Natural killer cell (primary cell): ENCODE data around the gene GNB2. TPM values are rescaled to one million over a fixed set of nuclear protein-coding genes. Genes with fewer than 3 reads are reported as not detected.
"Not testable (repeated sequence)": the region's sequence is repeated elsewhere in the genome, so short reads cannot be mapped to it uniquely, and the experiment has no call there.

Experiments
- ATAC-seq, 3 donors: fragments of 150-1000 bp in 2 of 3; fragments of 200-7000 bp in 1 of 3; cut with Tn5 transposase; 1 replicate in 1 of 3; 2 replicates in 2 of 3; pipeline ENCODE4 v1.10.0; 2021; ENCODE audit warnings: mild to moderate bottlenecking in 2 of 3, moderate library complexity in 2 of 3
- DNase-seq, 2 donors: peaks; one replicate each; pipeline versions ENCODE4 v3.0.0 to v3.0.0-alpha.2; 2013 to 2021; ENCODE audit warnings: mixed read lengths in 1 of 2
- H3K27ac ChIP-seq: one replicate; pipeline ENCODE4 v1.5.1; 2013; ENCODE audit warnings: mild to moderate bottlenecking, low read length
- H3K27me3 ChIP-seq: one replicate; pipeline ENCODE4 v1.6.1; 2013; ENCODE audit warnings: low read length; ENCODE audit not compliant: control insufficient read depth, insufficient read depth
- H3K36me3 ChIP-seq: one replicate; pipeline ENCODE4 v1.6.1; 2013; ENCODE audit warnings: low read length; ENCODE audit not compliant: control insufficient read depth, insufficient read depth
- H3K4me1 ChIP-seq: one replicate; pipeline ENCODE4 v1.6.1; 2013; ENCODE audit warnings: low read length; ENCODE audit not compliant: control insufficient read depth, insufficient read depth
- H3K4me3 ChIP-seq: one replicate; pipeline ENCODE4 v1.5.1; 2013; ENCODE audit warnings: low read length
- H3K9me3 ChIP-seq: one replicate; pipeline ENCODE4 v1.6.1; 2013; ENCODE audit warnings: low read length; ENCODE audit not compliant: control insufficient read depth, insufficient read depth
- H3K27ac Mint-ChIP-seq, 2 donors: one replicate each; pipeline ENCODE4 v1.8.0; 2022; ENCODE audit warnings: mild to moderate bottlenecking in 2 of 2, mixed read lengths in 2 of 2, moderate library complexity in 1 of 2
- H3K27me3 Mint-ChIP-seq, 2 donors: one replicate each; pipeline ENCODE4 v1.8.0; 2022; ENCODE audit warnings: low read depth in 2 of 2, mixed read lengths in 2 of 2
- H3K36me3 Mint-ChIP-seq: one replicate; pipeline ENCODE4 v1.8.0; 2022; ENCODE audit warnings: mixed read lengths
- H3K4me1 Mint-ChIP-seq, 2 donors: one replicate each; pipeline ENCODE4 v1.8.0; 2022; ENCODE audit warnings: mixed read lengths in 2 of 2
- H3K4me3 Mint-ChIP-seq: one replicate; pipeline ENCODE4 v1.8.0; 2022; ENCODE audit warnings: mild to moderate bottlenecking, moderate library complexity, mixed read lengths
- H3K9me3 Mint-ChIP-seq, 2 donors: one replicate each; pipeline ENCODE4 v1.8.0; 2022; ENCODE audit warnings: mixed read lengths in 2 of 2
- CTCF ChIP-seq: fragments of 200-600 bp; IDR thresholded peaks from one replicate; pipeline ENCODE4 v1.8.0; 2022; ENCODE audit warnings: antibody characterized with exemption
- WGBS: methylation state at CpG from one replicate; pipeline ENCODE4 v1.1.7; 2013; ENCODE audit warnings: missing lambda C conversion rate; ENCODE audit not compliant: insufficient coverage; 5-methylcytosine and 5-hydroxymethylcytosine counted together
- intact Hi-C: fragments of 100-400 bp; cut with micrococcal nuclease; formaldehyde crosslinking; loops from one replicate; pipeline ENCODE4 v1.14.2; 2022
- total RNA-seq, 4 donors: library from RNA; stranded (reverse); fragments of 120-200 nt in 1 of 4; gene quantifications; one replicate each; pipeline versions ENCODE4 v1.2.3 to v1.2.4, GENCODE V29; 2013 to 2022

The GNB2 gene
- total RNA-seq, 3 donors from 2014 or later (not counting 1 experiment from before 2014, with no cell fraction given): 194 to 227 (median 212) TPM

- WGBS: under 1% methylated on average over 86 of the region's 102 CpGs
- Histone ChIP-seq H3K27ac (peak within 1 kb of the TSS; percentile 63), H3K4me1 (peaks cover 39% of the 10 kb centered on the region), H3K9me3 (no peaks in the 10 kb centered on the region), H3K36me3 (no peaks in the 10 kb centered on the region), H3K4me3 (peak within 1 kb of the TSS; percentile 52), H3K27me3 (no peaks in the 10 kb centered on the region)
- intact Hi-C loops: loop anchor here (5.0 to 10.0 kb wide), 3 partner anchors 62 to 219 kb away; partner anchors contain the start of genes PCOLCE and TSC22D4
- ATAC-seq: peak; percentile 72 to 82 (median 81)
- Mint-ChIP-seq H3K9me3 (no peaks in the 10 kb centered on the region), H3K36me3 (no peaks in the 10 kb centered on the region), H3K27me3 (no peaks in the 10 kb centered on the region), H3K4me3 (peak within 1 kb of the TSS; percentile 96), H3K27ac (peak within 1 kb of the TSS; percentile 84 to 94), H3K4me1 (peaks cover 20 to 23% of the 10 kb centered on the region in 2 donors)
- no peak for TF ChIP-seq CTCF
- peak; percentile 73 to 86 for DNase-seq
These were observed 20.7 kb downstream of the GNB2 start, which contains the start of gene GIGYF1 for GRCh38 chr7:100694098-100694745. TSS of gene GIGYF1 (minus strand) at chr7:100694250. CDS start at chr7:100688238, 6,012 bp downstream.

GRCh38 chr7:100696123-100696521, 22.6 kb downstream of the GNB2 start:
- peak overlapping the region; percentile 80 for H3K4me3 Mint-ChIP-seq
- no peak overlapping the region for H3K27ac Mint-ChIP-seq
- peaks cover 20% of the 10 kb centered on the region in 2 donors for H3K4me1 Mint-ChIP-seq
- peaks cover 0 to 1% of the 10 kb centered on the region in 2 donors for H3K27me3 Mint-ChIP-seq
- H3K4me3 ChIP-seq: no peak overlapping the region
- peaks cover 32% of the 10 kb centered on the region for H3K4me1 ChIP-seq
- no peak for TF ChIP-seq CTCF
- no peaks in the 10 kb centered on the region for H3K36me3 Mint-ChIP-seq
- intact Hi-C loops: loop anchor here (10.0 kb wide), 1 partner anchor 221 kb away; the partner anchor contains the start of gene TSC22D4
- H3K9me3 ChIP-seq: no peaks in the 10 kb centered on the region
- no peaks in the 10 kb centered on the region for H3K9me3 Mint-ChIP-seq
- DNase-seq (no peak), ATAC-seq (no peak)
- no peaks in the 10 kb centered on the region for H3K27me3 ChIP-seq
- WGBS: 87% methylated on average over 5 of the region's 6 CpGs
- H3K27ac ChIP-seq: no peak overlapping the region
- no peaks in the 10 kb centered on the region for H3K36me3 ChIP-seq

GRCh38 chr7:100699018-100699417, 25.5 kb downstream of the GNB2 start:
- ATAC-seq (no peak), DNase-seq (no peak)
- Mint-ChIP-seq H3K27ac (no peak overlapping the region), H3K9me3 (no peaks in the 10 kb centered on the region), H3K4me3 (no peak overlapping the region), H3K36me3 (no peaks in the 10 kb centered on the region), H3K27me3 (peaks cover 0 to 5% of the 10 kb centered on the region in 2 donors), H3K4me1 (no peaks in the 10 kb centered on the region)
- WGBS: 89% methylated on average over 5 of the region's 6 CpGs
- H3K9me3 ChIP-seq: no peaks in the 10 kb centered on the region
- TF ChIP-seq CTCF: no peak
- peaks cover 9% of the 10 kb centered on the region for H3K4me1 ChIP-seq
- no peak overlapping the region for H3K4me3 ChIP-seq
- H3K27me3 ChIP-seq: no peaks in the 10 kb centered on the region
- no peak overlapping the region for H3K27ac ChIP-seq
- no peaks in the 10 kb centered on the region for H3K36me3 ChIP-seq
- intact Hi-C loops: loop anchor here (10.0 kb wide), 1 partner anchor 224 kb away; the partner anchor contains the start of gene TSC22D4

- H3K36me3 ChIP-seq, H3K4me3 ChIP-seq, H3K27me3 ChIP-seq, DNase-seq, H3K9me3 ChIP-seq, intact Hi-C loops, H3K27me3 Mint-ChIP-seq, H3K4me3 Mint-ChIP-seq, ATAC-seq, H3K9me3 Mint-ChIP-seq, H3K27ac ChIP-seq, H3K4me1 Mint-ChIP-seq, H3K36me3 Mint-ChIP-seq, H3K27ac Mint-ChIP-seq, H3K4me1 ChIP-seq: not testable (repeated sequence)
- 82% methylated on average over 3 of the region's 3 CpGs for WGBS
These were observed 27.5 kb downstream of the GNB2 start for GRCh38 chr7:100701089-100701488.
